ENCODE data around the gene PSMB3.

PSMB3 gene

DNA sequence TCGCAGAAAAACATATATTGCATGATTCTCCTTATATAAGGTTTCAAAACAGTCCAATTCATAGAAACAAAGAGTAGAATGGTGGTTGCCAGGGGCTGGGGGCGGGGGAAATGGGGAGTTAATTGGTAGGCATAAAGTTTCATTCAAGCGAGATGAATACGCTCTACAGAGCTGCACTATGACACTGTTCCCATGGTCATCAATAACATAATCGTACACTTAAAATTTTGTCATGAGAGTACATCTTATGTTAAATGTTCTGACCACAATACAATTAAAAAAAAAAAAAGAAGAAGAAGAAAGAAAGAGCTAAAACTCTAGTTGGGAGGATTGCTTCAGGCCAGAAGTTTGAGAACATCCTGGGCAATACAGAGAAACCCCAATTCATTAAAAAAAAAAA lies 41.7 kb downstream of the PSMB3 start:
- TF ChIP-seq, protein P1, sequence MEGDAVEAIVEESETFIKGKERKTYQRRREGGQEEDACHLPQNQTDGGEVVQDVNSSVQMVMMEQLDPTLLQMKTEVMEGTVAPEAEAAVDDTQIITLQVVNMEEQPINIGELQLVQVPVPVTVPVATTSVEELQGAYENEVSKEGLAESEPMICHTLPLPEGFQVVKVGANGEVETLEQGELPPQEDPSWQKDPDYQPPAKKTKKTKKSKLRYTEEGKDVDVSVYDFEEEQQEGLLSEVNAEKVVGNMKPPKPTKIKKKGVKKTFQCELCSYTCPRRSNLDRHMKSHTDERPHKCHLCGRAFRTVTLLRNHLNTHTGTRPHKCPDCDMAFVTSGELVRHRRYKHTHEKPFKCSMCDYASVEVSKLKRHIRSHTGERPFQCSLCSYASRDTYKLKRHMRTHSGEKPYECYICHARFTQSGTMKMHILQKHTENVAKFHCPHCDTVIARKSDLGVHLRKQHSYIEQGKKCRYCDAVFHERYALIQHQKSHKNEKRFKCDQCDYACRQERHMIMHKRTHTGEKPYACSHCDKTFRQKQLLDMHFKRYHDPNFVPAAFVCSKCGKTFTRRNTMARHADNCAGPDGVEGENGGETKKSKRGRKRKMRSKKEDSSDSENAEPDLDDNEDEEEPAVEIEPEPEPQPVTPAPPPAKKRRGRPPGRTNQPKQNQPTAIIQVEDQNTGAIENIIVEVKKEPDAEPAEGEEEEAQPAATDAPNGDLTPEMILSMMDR (IDR thresholded peaks at IDR 0.05) = no peak
- H3K27ac ChIP-seq = no peak overlapping the region
- DNase-seq (ENCODE audit: low spot score) = no peak
- H3K4me3 ChIP-seq = no peak overlapping the region

DNA sequence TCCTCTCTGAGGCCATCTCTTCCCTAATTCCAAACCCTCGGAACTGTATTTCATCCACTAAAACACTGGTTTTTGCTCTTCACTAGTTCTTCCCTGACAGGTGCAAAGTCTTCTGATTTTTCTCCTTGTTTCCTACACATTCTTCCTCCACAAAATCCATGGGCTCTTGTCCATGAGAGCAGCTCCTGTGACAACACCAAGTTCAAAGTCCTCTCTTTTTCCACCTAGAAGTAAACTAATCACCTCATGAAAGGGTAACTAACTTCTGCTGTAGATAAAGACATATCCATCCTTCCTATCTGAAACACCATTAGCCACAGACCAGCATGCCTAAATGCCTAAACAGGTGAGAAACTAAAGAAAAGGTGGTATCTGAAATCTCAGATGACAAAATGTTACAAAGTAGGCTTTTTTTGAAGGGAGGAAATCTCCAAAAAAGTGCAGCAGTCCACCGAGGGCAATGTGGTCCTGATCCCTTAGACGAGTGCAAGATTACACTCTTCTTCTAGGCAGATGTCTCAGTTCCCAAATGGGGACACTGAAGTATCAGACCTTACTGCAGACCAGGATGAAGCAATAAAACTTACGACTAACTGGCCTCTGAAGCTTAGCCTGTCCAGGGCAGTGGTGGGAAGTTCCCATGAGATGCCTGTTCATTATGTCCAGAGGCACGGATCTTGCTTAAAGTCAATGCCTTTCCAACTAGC lies 44.1 kb downstream of the PSMB3 start:
- Histone ChIP-seq H3K27ac (peak overlapping the region; percentile 55 to 100), H3K4me3 (peak overlapping the region; percentile 99)
- TF ChIP-seq, protein P1 (IDR thresholded peaks at IDR 0.05) = no peak
- DNase-seq (ENCODE audit: low spot score) = no peak

DNA sequence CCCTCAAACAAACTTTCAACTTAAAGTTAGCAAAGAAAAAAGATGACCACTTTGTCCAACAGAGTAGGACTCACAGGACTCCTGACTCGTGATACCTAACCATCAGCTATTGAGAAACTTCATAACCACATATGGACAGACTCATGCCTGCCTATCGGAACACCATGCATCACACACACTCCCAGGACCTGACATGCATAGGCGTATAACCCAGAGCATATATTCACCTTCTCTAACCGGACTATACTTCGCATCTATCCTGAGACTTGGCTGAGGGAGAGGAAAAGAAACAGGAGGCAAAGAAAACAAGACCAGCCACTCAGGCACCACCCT lies 44.6 kb downstream of the PSMB3 start:
- DNase-seq (ENCODE audit: low spot score) = no peak
- peak overlapping the region; percentile 99 for H3K4me3 ChIP-seq
- H3K27ac ChIP-seq = peak overlapping the region; percentile 55 to 100
- TF ChIP-seq, protein P1 (IDR thresholded peaks at IDR 0.05) = no peak

DNA sequence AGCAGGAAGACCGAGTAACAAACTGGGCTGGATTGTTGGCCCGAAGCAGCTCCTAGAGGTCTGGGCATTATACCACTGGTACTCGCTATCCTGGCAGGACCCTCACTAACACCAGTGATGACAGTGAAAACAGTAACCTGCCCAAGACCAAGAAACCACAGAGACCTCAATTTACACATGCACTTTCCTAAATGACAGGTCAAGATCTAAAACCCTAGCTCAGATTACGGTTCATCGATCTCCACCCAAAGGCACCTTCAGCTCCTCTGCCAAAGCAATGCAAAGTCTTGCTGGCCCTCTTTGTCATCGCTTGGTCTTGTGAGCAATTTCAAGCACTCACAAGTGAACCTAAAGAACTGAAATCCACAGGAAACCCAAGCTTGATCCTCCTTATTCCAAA lies 45.3 kb downstream of the PSMB3 start:
- H3K27ac ChIP-seq = peak overlapping the region; percentile 55 to 100
- TF ChIP-seq, protein P1 (IDR thresholded peaks at IDR 0.05) = no peak
- peak overlapping the region; percentile 99 for H3K4me3 ChIP-seq

DNA sequence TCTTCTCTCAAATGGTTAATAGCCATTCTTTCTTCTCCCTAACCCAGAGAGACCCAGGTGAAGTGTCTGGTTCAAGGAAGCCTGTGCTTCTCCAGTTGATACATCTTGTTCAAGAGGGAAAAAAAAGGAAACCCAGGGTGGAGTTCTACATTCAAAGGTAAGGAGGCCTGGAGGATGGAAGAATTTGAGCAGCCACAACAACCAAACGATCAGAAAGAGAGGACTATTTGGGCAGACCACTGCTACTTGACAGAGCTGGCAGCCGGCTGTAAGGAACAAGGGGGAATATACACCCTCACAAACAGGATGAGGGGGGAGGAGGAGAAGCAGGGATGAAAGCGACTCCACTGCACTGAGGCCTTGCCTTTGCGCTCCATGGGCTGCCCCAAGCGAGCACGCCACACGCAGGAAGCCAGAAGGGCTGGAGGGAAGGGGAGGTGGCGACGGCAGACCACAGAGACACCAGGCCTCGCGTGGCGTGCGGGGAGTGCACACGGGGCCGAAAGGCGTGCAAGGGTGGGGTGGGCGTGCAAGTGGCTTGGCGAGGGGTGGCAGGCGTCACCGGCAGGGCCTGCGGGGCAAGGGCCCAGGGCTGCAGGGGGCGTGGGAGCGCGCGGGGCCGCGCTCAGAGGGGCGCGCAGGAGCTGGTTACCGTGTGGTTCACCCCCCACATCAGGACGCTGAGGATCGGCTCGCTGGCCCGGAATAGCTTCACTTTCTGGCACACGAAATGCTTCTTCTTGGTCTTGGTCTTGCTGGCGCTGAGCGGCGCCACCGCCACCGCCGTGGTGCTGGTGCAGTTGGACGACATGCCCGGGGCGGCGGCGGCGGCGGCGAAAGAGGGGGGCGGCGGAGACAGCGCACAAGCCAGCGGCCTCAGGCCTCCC lies 46.3 kb downstream of the PSMB3 start:
- H3K4me3 ChIP-seq = peak overlapping the region; percentile 99
- TF ChIP-seq, protein P1 (IDR thresholded peaks at IDR 0.05) = no peak
- peak; percentile 75 for DNase-seq (ENCODE audit: low spot score)
- peak overlapping the region; percentile 98 to 100 for H3K27ac ChIP-seq

More for the DNA sequence above, 45.3 kb downstream of the PSMB3 start:
- no peak for DNase-seq (ENCODE audit: low spot score)

DNA sequence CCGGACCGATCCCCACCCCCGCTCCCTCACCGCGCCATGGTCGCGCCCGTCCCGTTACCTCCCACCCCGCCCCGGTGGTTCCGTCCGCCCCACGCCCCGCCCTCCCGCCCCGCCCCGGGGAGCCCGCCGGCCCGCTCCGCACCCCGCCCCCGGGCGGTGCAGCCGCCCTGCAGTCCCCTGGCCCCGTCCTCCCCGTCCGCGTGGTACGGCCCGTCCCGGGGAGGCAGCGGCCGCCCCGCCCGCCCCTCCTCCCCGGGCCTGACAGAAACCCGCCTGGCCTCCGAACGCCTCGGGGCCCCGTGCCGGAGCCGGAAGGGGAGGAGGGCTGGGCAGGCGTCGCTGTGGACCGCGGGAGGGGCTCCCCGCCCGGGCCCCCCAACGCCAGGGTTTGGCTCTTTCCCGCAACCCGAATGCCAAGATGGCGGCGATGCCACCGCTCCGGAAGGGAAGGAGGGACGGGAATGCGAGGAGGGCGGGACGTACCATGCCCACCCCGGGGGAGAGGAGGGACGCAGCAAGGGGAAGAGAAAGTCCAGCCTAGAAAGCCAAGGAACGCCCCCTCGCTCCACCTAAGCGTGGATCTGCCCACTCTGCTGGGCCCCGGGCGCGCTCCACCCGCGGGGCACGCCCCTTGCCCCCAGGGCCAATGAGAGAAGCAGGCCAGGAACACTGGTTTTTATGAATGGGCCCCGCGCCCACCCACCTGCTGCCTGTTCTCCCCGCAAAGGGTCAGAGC lies 47.1 kb downstream of the PSMB3 start, which contains the start of gene PIP4K2B:
PIP4K2B (minus strand) TSS at position 56 of the 736 bp plus-strand sequence. CDS start 132 bp downstream, outside the sequence.
- DNase-seq (ENCODE audit: low spot score) = peak; percentile 97
- H3K27ac ChIP-seq = peak within 1 kb of the TSS; percentile 98 to 100
- H3K4me3 ChIP-seq = peak within 1 kb of the TSS; percentile 99
- TF ChIP-seq, protein P1 (IDR thresholded peaks at IDR 0.05) = no peak

All from coronary artery (tissue), 2 donors.